ENCODE results near the gene MIER1.
"Not testable (repeated sequence)": the region's sequence is repeated elsewhere in the genome, so short reads cannot be mapped to it uniquely, and the experiment has no call there.

MIER1 gene

GRCh38 chr1:66945316-66945715 is 20.5 kb downstream of the MIER1 start:
- Histone ChIP-seq H3K36me3 (ENCODE audit: control insufficient read depth in 4 of 4, insufficient read depth in 4 of 4, low read length in 3 of 4) (peaks cover 20 to 53% (median 34%) of the 10 kb centered on the region in 4 experiments), H3K4me3 (ENCODE audit: control insufficient read depth in 1 of 7, extremely low read depth in 1 of 7, insufficient read depth in 4 of 7, low read depth in 2 of 7, low read length in 6 of 7) (no peak overlapping the region), H3K9me3 (ENCODE audit: control extremely low read depth in 1 of 5, control insufficient read depth in 4 of 5, insufficient read depth in 2 of 5, low read depth in 1 of 5, low read length in 4 of 5) (no peaks in the 10 kb centered on the region), H3K4me1 (ENCODE audit: control extremely low read depth in 1 of 4, control insufficient read depth in 4 of 4, insufficient read depth in 4 of 4, low read length in 3 of 4) (peaks cover 0 to 3% (median 0%) of the 10 kb centered on the region in 4 experiments), H3K27me3 (replicated peaks in 2 of 5; ENCODE audit: control insufficient read depth in 4 of 5, insufficient read depth in 5 of 5, low read length in 4 of 5) (no peaks in the 10 kb centered on the region), H3K27ac (ENCODE audit: insufficient read depth in 1 of 2, low read depth in 1 of 2, low read length in 2 of 2, poor library complexity in 1 of 2, severe bottlenecking in 2 of 2) (no peak overlapping the region)
- ChIA-PET CTCF (interaction anchor here (1.2 kb wide), 1 partner anchor 17 kb away, joined by 3 read pairs; no protein-coding TSS in a partner anchor), POLR2A (no interaction called here)
- no CpG with 5 or more reads among the region's 3 CpGs for WGBS (ENCODE audit: insufficient coverage)
- DNase-seq: no peak

- Histone ChIP-seq H3K9me3 (ENCODE audit: control extremely low read depth in 1 of 5, control insufficient read depth in 4 of 5, insufficient read depth in 2 of 5, low read depth in 1 of 5, low read length in 4 of 5) (no peaks in the 10 kb centered on the region), H3K4me3 (ENCODE audit: control insufficient read depth in 1 of 7, extremely low read depth in 1 of 7, insufficient read depth in 4 of 7, low read depth in 2 of 7, low read length in 6 of 7) (no peak overlapping the region), H3K4me1 (ENCODE audit: control extremely low read depth in 1 of 4, control insufficient read depth in 4 of 4, insufficient read depth in 4 of 4, low read length in 3 of 4) (peaks cover 0 to 3% (median 0%) of the 10 kb centered on the region in 4 experiments), H3K27ac (ENCODE audit: insufficient read depth in 1 of 2, low read depth in 1 of 2, low read length in 2 of 2, poor library complexity in 1 of 2, severe bottlenecking in 2 of 2) (no peak overlapping the region), H3K27me3 (replicated peaks in 2 of 5; ENCODE audit: control insufficient read depth in 4 of 5, insufficient read depth in 5 of 5, low read length in 4 of 5) (no peaks in the 10 kb centered on the region), H3K36me3 (ENCODE audit: control insufficient read depth in 4 of 4, insufficient read depth in 4 of 4, low read length in 3 of 4) (peaks cover 21 to 65% (median 44%) of the 10 kb centered on the region in 4 experiments)
- 75% methylated on average over 1 of the region's 1 CpG for whole genome bisulfite sequencing (ENCODE audit: insufficient coverage)
- POLR2A ChIA-PET: no interaction called here
- CTCF ChIA-PET: interaction anchor here (0.7 to 1.3 kb wide), 4 partner anchors 8 to 98 kb away, joined by 3 read pairs; no protein-coding TSS in a partner anchor
- no peak for DNase-seq
Measured at GRCh38 chr1:66947267-66947666, 22.5 kb downstream of the MIER1 start.

- 100% methylated on average over 2 of the region's 6 CpGs for WGBS (ENCODE audit: insufficient coverage)
Measured at GRCh38 chr1:66951513-66951912, 26.7 kb downstream of the MIER1 start.

GRCh38 chr1:66954208-66954607 is 29.4 kb downstream of the MIER1 start:
- DNase-seq: no peak
- Histone ChIP-seq H3K27me3 (replicated peaks in 2 of 5; ENCODE audit: control insufficient read depth in 4 of 5, insufficient read depth in 5 of 5, low read length in 4 of 5) (no peaks in the 10 kb centered on the region), H3K27ac (ENCODE audit: insufficient read depth in 1 of 2, low read depth in 1 of 2, low read length in 2 of 2, poor library complexity in 1 of 2, severe bottlenecking in 2 of 2) (no peak overlapping the region), H3K4me3 (ENCODE audit: control insufficient read depth in 1 of 7, extremely low read depth in 1 of 7, insufficient read depth in 4 of 7, low read depth in 2 of 7, low read length in 6 of 7) (no peak overlapping the region), H3K36me3 (ENCODE audit: control insufficient read depth in 4 of 4, insufficient read depth in 4 of 4, low read length in 3 of 4) (peaks cover 16 to 68% (median 45%) of the 10 kb centered on the region in 4 experiments), H3K9me3 (ENCODE audit: control extremely low read depth in 1 of 5, control insufficient read depth in 4 of 5, insufficient read depth in 2 of 5, low read depth in 1 of 5, low read length in 4 of 5) (no peaks in the 10 kb centered on the region), H3K4me1 (ENCODE audit: control extremely low read depth in 1 of 4, control insufficient read depth in 4 of 4, insufficient read depth in 4 of 4, low read length in 3 of 4) (no peaks in the 10 kb centered on the region)
- ChIA-PET POLR2A (no interaction called here), CTCF (no interaction called here)
- WGBS (ENCODE audit: insufficient coverage): 82% methylated on average over 2 of the region's 4 CpGs

More at GRCh38 chr1:66951513-66951912, 26.7 kb downstream of the MIER1 start:
- POLR2A ChIA-PET: no interaction called here
- H3K27ac ChIP-seq (ENCODE audit: insufficient read depth in 1 of 2, low read depth in 1 of 2, low read length in 2 of 2, poor library complexity in 1 of 2, severe bottlenecking in 2 of 2): no peak overlapping the region
- no peaks in the 10 kb centered on the region for H3K27me3 ChIP-seq (replicated peaks in 2 of 5; ENCODE audit: control insufficient read depth in 4 of 5, insufficient read depth in 5 of 5, low read length in 4 of 5)
- peaks cover 19 to 76% (median 45%) of the 10 kb centered on the region in 4 experiments for H3K36me3 ChIP-seq (ENCODE audit: control insufficient read depth in 4 of 4, insufficient read depth in 4 of 4, low read length in 3 of 4)
- H3K4me1 ChIP-seq (ENCODE audit: control extremely low read depth in 1 of 4, control insufficient read depth in 4 of 4, insufficient read depth in 4 of 4, low read length in 3 of 4): peaks cover 0 to 3% (median 0%) of the 10 kb centered on the region in 4 experiments
- CTCF ChIA-PET: interaction anchor here (1.0 kb wide), 1 partner anchor 13 kb away, joined by 4 read pairs; no protein-coding TSS in a partner anchor
- H3K9me3 ChIP-seq (ENCODE audit: control extremely low read depth in 1 of 5, control insufficient read depth in 4 of 5, insufficient read depth in 2 of 5, low read depth in 1 of 5, low read length in 4 of 5): no peaks in the 10 kb centered on the region
- no peak for DNase-seq
- no peak overlapping the region for H3K4me3 ChIP-seq (ENCODE audit: control insufficient read depth in 1 of 7, extremely low read depth in 1 of 7, insufficient read depth in 4 of 7, low read depth in 2 of 7, low read length in 6 of 7)

GRCh38 chr1:66957938-66958337 is 33.1 kb downstream of the MIER1 start:
- ChIA-PET CTCF (no interaction called here), POLR2A (no interaction called here)
- Histone ChIP-seq H3K4me1 (ENCODE audit: control extremely low read depth in 1 of 4, control insufficient read depth in 4 of 4, insufficient read depth in 4 of 4, low read length in 3 of 4) (peaks cover 0 to 8% (median 3%) of the 10 kb centered on the region in 4 experiments), H3K27me3 (replicated peaks in 2 of 5; ENCODE audit: control insufficient read depth in 4 of 5, insufficient read depth in 5 of 5, low read length in 4 of 5) (no peaks in the 10 kb centered on the region), H3K4me3 (ENCODE audit: control insufficient read depth in 1 of 7, extremely low read depth in 1 of 7, insufficient read depth in 4 of 7, low read depth in 2 of 7, low read length in 6 of 7) (no peak overlapping the region), H3K9me3 (ENCODE audit: control extremely low read depth in 1 of 5, control insufficient read depth in 4 of 5, insufficient read depth in 2 of 5, low read depth in 1 of 5, low read length in 4 of 5) (no peaks in the 10 kb centered on the region), H3K27ac (ENCODE audit: insufficient read depth in 1 of 2, low read depth in 1 of 2, low read length in 2 of 2, poor library complexity in 1 of 2, severe bottlenecking in 2 of 2) (no peak overlapping the region), H3K36me3 (ENCODE audit: control insufficient read depth in 4 of 4, insufficient read depth in 4 of 4, low read length in 3 of 4) (peaks cover 2 to 72% (median 44%) of the 10 kb centered on the region in 4 experiments)
- WGBS (ENCODE audit: insufficient coverage): 83% methylated on average over 2 of the region's 3 CpGs
- DNase-seq: no peak

- POLR2A ChIA-PET; H3K27me3 ChIP-seq (replicated peaks in 2 of 5; ENCODE audit: control insufficient read depth in 4 of 5, insufficient read depth in 5 of 5, low read length in 4 of 5); H3K9me3 ChIP-seq (ENCODE audit: control extremely low read depth in 1 of 5, control insufficient read depth in 4 of 5, insufficient read depth in 2 of 5, low read depth in 1 of 5, low read length in 4 of 5); H3K4me3 ChIP-seq (ENCODE audit: control insufficient read depth in 1 of 7, extremely low read depth in 1 of 7, insufficient read depth in 4 of 7, low read depth in 2 of 7, low read length in 6 of 7); DNase-seq; H3K27ac ChIP-seq (ENCODE audit: insufficient read depth in 1 of 2, low read depth in 1 of 2, low read length in 2 of 2, poor library complexity in 1 of 2, severe bottlenecking in 2 of 2); H3K4me1 ChIP-seq (ENCODE audit: control extremely low read depth in 1 of 4, control insufficient read depth in 4 of 4, insufficient read depth in 4 of 4, low read length in 3 of 4): not testable (repeated sequence)
- peaks cover 7 to 69% (median 35%) of the 10 kb centered on the region in 4 experiments for H3K36me3 ChIP-seq (ENCODE audit: control insufficient read depth in 4 of 4, insufficient read depth in 4 of 4, low read length in 3 of 4)
- no CpG with 5 or more reads among the region's 7 CpGs for WGBS (ENCODE audit: insufficient coverage)
- CTCF ChIA-PET: interaction anchor here (1.4 kb wide), 1 partner anchor 15 kb away, joined by 5 read pairs; no protein-coding TSS in a partner anchor
Measured at GRCh38 chr1:66966188-66966873, 41.5 kb downstream of the MIER1 start.

GRCh38 chr1:66968574-66968973 is 43.8 kb downstream of the MIER1 start:
- ChIA-PET CTCF (no interaction called here), POLR2A (no interaction called here)
- Histone ChIP-seq H3K27me3 (replicated peaks in 2 of 5; ENCODE audit: control insufficient read depth in 4 of 5, insufficient read depth in 5 of 5, low read length in 4 of 5) (no peaks in the 10 kb centered on the region), H3K4me1 (ENCODE audit: control extremely low read depth in 1 of 4, control insufficient read depth in 4 of 4, insufficient read depth in 4 of 4, low read length in 3 of 4) (no peaks in the 10 kb centered on the region), H3K9me3 (ENCODE audit: control extremely low read depth in 1 of 5, control insufficient read depth in 4 of 5, insufficient read depth in 2 of 5, low read depth in 1 of 5, low read length in 4 of 5) (no peaks in the 10 kb centered on the region), H3K36me3 (ENCODE audit: control insufficient read depth in 4 of 4, insufficient read depth in 4 of 4, low read length in 3 of 4) (peaks cover 5 to 62% (median 32%) of the 10 kb centered on the region in 4 experiments), H3K27ac (ENCODE audit: insufficient read depth in 1 of 2, low read depth in 1 of 2, low read length in 2 of 2, poor library complexity in 1 of 2, severe bottlenecking in 2 of 2) (no peak overlapping the region), H3K4me3 (ENCODE audit: control insufficient read depth in 1 of 7, extremely low read depth in 1 of 7, insufficient read depth in 4 of 7, low read depth in 2 of 7, low read length in 6 of 7) (no peak overlapping the region)
- DNase-seq: no peak
- no CpG with 5 or more reads among the region's 3 CpGs for WGBS (ENCODE audit: insufficient coverage)
